Activated CD4-positive, alpha-beta T cell treated with anti-CD3 and anti-CD28 coated beads for 36 hours (primary cell): ENCODE results near the gene TRIM14. TPM values are rescaled to one million over a fixed set of nuclear protein-coding genes. Genes with fewer than 3 reads are reported as not detected.

Experiments
- total RNA-seq, 2 experiments: library from RNA; stranded (reverse); gene quantifications; one replicate each; pipeline ENCODE4 v1.2.3, GENCODE V29; 2021

The TRIM14 gene
- total RNA-seq, 2 experiments from 2014 or later = 54.6 to 59.6 TPM

Other genes starting within 250 kb of the TRIM14 start
- 10 to 100 TPM; 13.9 to 20.7 TPM for gene TRMO, start 196.7 kb downstream of the TRIM14 start, total RNA-seq
- 1 to 10 TPM; 1.5 to 2.9 TPM for gene HEMGN, start 181.1 kb downstream of the TRIM14 start, total RNA-seq
- gene ANP32B, start 135.9 kb downstream of the TRIM14 start, total RNA-seq = 100 to 1,000 TPM; 367 to 440 TPM
- gene NANS, start 62.5 kb downstream of the TRIM14 start, total RNA-seq = 10 to 100 TPM; 45.9 to 47.7 TPM
- 10 to 100 TPM in 1 of 2 experiments, 1 to 10 TPM in 1; 9.7 to 10.3 TPM for gene CORO2A, start 73.4 kb upstream of the TRIM14 start, total RNA-seq
- 1 to 10 TPM; 2.8 to 3.2 TPM for gene TBC1D2, start 136.4 kb upstream of the TRIM14 start, total RNA-seq